HepG2 (cell line): ENCODE data around the gene RFX2. TPM values are rescaled to one million over a fixed set of nuclear protein-coding genes. Genes with fewer than 3 reads are reported as not detected.

Experiments used
- ATAC-seq: fragments of 200-7000 bp; cut with Tn5 transposase; 3 replicates; pipeline ENCODE4 v1.9.1; 2020; ENCODE audit warnings: mild to moderate bottlenecking, moderate library complexity
- BruUV-seq: library from RNA; stranded (reverse); fragments of 400-500 nt; replicated peaks from 2 replicates; lab custom pipeline; 2021; lab: Mats Ljungman, UMichigan
- CTCF ChIA-PET: fragments of 300-600 bp; formaldehyde crosslinking; extraction: SDS; loops from one replicate; lab custom pipeline; 2021; ENCODE audit warnings: low total read pairs, inconsistent platforms, low intra/inter-chr PET ratio; lab: Yijun Ruan, JAX
- POLR2A ChIA-PET: fragments of 350-600 bp; sonication (Branson Sonifier 250); formaldehyde crosslinking; loops from one replicate; lab custom pipeline; 2020; ENCODE audit warnings: antibody characterized with exemption, inconsistent platforms; lab: Yijun Ruan, JAX
- DNase-seq: peaks from one replicate; pipeline ENCODE4 v3.0.0-alpha.2; 2015; ENCODE audit warnings: low spot score
- FAIRE-seq: peaks from 3 replicates; lab custom pipeline; 2011; peaks lifted over from hg19 to GRCh38; lab: Jason Lieb, UNC
- H2AFZ ChIP-seq: one replicate; pipeline ENCODE4 v1.6.1; 2011; ENCODE audit warnings: low read length, inconsistent platforms
- H3K27ac ChIP-seq: fragments of 300-600 bp; 3 replicates; pipeline ENCODE4 v1.8.0; 2011; ENCODE audit warnings: mixed run types, mild to moderate bottlenecking, mixed read lengths, low read length, inconsistent platforms; ENCODE audit not compliant: insufficient read depth; ENCODE audit errors: extremely low read length
- H3K27me3 ChIP-seq, 2 experiments: fragments of 200-600 bp in 1 of 2; 2 replicates in 1 of 2; 3 replicates in 1 of 2; pipeline versions ENCODE4 v1.6.0 to v1.8.0; 2011; ENCODE audit warnings: low read length in 2 of 2, mild to moderate bottlenecking in 2 of 2, moderate library complexity in 2 of 2, inconsistent platforms in 1 of 2; ENCODE audit not compliant: insufficient read depth in 2 of 2, control insufficient read depth in 1 of 2
- H3K36me3 ChIP-seq, 2 experiments: fragments of 200-600 bp in 1 of 2; replicated peaks in 1 of 2; 2 replicates in 1 of 2; 3 replicates in 1 of 2; pipeline versions ENCODE4 v1.5.1 to v1.8.0; 2011; ENCODE audit warnings: low read length in 2 of 2, inconsistent platforms in 1 of 2; ENCODE audit not compliant: insufficient read depth in 2 of 2, control insufficient read depth in 1 of 2
- H3K4me1 ChIP-seq: 2 replicates; pipeline ENCODE4 v1.5.1; 2012; ENCODE audit warnings: low read length, inconsistent platforms; ENCODE audit not compliant: insufficient read depth
- H3K4me2 ChIP-seq: 2 replicates; pipeline ENCODE4 v1.6.0; 2011; ENCODE audit warnings: low read depth, low read length, inconsistent platforms
- H3K4me3 ChIP-seq, 3 experiments: fragments of 200-600 bp in 1 of 3; sonication (generic), shearing (Covaris generic) in 1 of 3; replicated peaks in 1 of 3; 2 replicates each; pipeline ENCODE4 v1.5.1; 2011 to 2016; ENCODE audit warnings: low read length in 3 of 3, inconsistent platforms in 2 of 3, low read depth in 2 of 3, mild to moderate bottlenecking in 2 of 3, control low read depth in 1 of 3, mixed read lengths in 1 of 3; ENCODE audit not compliant: insufficient read depth in 1 of 3
- H3K79me2 ChIP-seq: one replicate; pipeline ENCODE4 v1.6.1; 2011; ENCODE audit warnings: low read length, inconsistent platforms; ENCODE audit not compliant: insufficient read depth
- H3K9ac ChIP-seq: 2 replicates; pipeline ENCODE4 v1.6.0; 2011; ENCODE audit warnings: mild to moderate bottlenecking, low read depth, low read length, inconsistent platforms; ENCODE audit not compliant: insufficient read depth
- H3K9me3 ChIP-seq: 2 replicates; pipeline ENCODE4 v1.5.1; 2012; ENCODE audit warnings: mild to moderate bottlenecking, low read length
- H4K20me1 ChIP-seq: 2 replicates; pipeline ENCODE4 v1.6.0; 2011; ENCODE audit warnings: inconsistent platforms, mild to moderate bottlenecking, low read length, moderate library complexity; ENCODE audit not compliant: insufficient read depth
- FOXO4 ChIP-seq: sonication (generic); formaldehyde crosslinking; conservative IDR thresholded peaks from 2 replicates; pipeline ENCODE4 v1.8.1; 2023; ENCODE audit warnings: missing genetic modification reagents
- IKZF5 ChIP-seq: IDR thresholded peaks from 2 replicates; pipeline ENCODE4 v1.6.1; 2018; ENCODE audit warnings: missing genetic modification reagents, mild to moderate bottlenecking, missing compliant biosample characterization
- KDM6A ChIP-seq: IDR thresholded peaks from 2 replicates; pipeline ENCODE4 v1.6.1; 2016; ENCODE audit warnings: low read depth
- SKI ChIP-seq: fragments of 450-650 bp; IDR thresholded peaks from one replicate; pipeline ENCODE4 v1.6.1; 2018; ENCODE audit warnings: mild to moderate bottlenecking; ENCODE audit not compliant: partially characterized antibody
- ZNF510 ChIP-seq: sonication (generic); formaldehyde crosslinking; IDR thresholded peaks from 2 replicates; pipeline ENCODE4 v1.4.0; 2020; ENCODE audit warnings: low read depth, mild to moderate bottlenecking, missing genetic modification reagents
- ZNF550 ChIP-seq: sonication (generic); formaldehyde crosslinking; IDR thresholded peaks from 2 replicates; pipeline ENCODE4 v1.4.0; 2020; ENCODE audit warnings: mild to moderate bottlenecking, missing genetic modification reagents, borderline replicate concordance
- WGBS: methylation state at CpG from one replicate; pipeline ENCODE4 v1.1.6; 2017; ENCODE audit warnings: low lambda C conversion rate; 5-methylcytosine and 5-hydroxymethylcytosine counted together
- in situ Hi-C: cut with HindIII; loops from 2 replicates; pipeline ENCODE4 v1.10.0; 2017; ENCODE audit warnings: low pct_unique_long_range_greater_than_20kb; ENCODE audit not compliant: extremely low pct_ligation_motif_present
- intact Hi-C: fragments of 100-400 bp; cut with micrococcal nuclease; formaldehyde crosslinking; loops from one replicate; pipeline ENCODE4 v1.10.0; 2022; ENCODE audit not compliant: unreplicated experiment
- polyA plus RNA-seq, 8 experiments: library from polyadenylated mRNA; depleted of rRNA in 3 of 8; stranded (reverse) in 7 of 8; unstranded in 1 of 8; fragments of >200 nt; fragmentation: Illumina TruSeq in 4 of 8; extraction: Trizol in 4 of 8; gene quantifications; 2 replicates each; pipeline versions ENCODE4 v1.2.1 to v1.2.3, GENCODE V29; 2011 to 2016; ENCODE audit warnings: low read depth in 4 of 8, missing spikeins in 1 of 8, mixed read lengths in 1 of 8; ENCODE audit not compliant: insufficient read depth in 1 of 8
- total RNA-seq, 5 experiments: library from RNA; depleted of rRNA; stranded (reverse); fragments of >200 nt; fragmentation: Illumina TruSeq; extraction: Trizol; gene quantifications; 2 replicates each; pipeline ENCODE4 v1.2.3, GENCODE V29; 2016; ENCODE audit warnings: low read depth in 1 of 5

Gene RFX2
- total and polyA plus RNA-seq, 2 of the 13 experiments (the other 11 are each of a cell fraction or from before 2014, with no cell fraction given): 2.8 to 3.3 TPM

- POLR2A ChIA-PET: no interaction called here
Observed at GRCh38 chr19:5996623-5997320, 113.5 kb downstream of the RFX2 start.

More at GRCh38 chr19:5996623-5997320, 113.5 kb downstream of the RFX2 start:
- no TSS peak for BruUV-seq
- Histone ChIP-seq H4K20me1 (no peaks in the 10 kb centered on the region), H3K36me3 (no peaks in the 10 kb centered on the region), H3K27me3 (peaks cover 0 to 11% of the 10 kb centered on the region in 2 experiments; a peak in 3 of 5 replicates), H3K27ac (no peak overlapping the region), H3K79me2 (no peaks in the 10 kb centered on the region), H3K4me3 (no peak overlapping the region), H2AFZ (no peak overlapping the region), H3K4me1 (peaks cover 25% of the 10 kb centered on the region), H3K9me3 (no peaks in the 10 kb centered on the region), H3K4me2 (no peak overlapping the region), H3K9ac (no peak overlapping the region)
- no peak for ATAC-seq
- intact Hi-C loops (no loop called here), in situ Hi-C loops (no loop called here)
- DNase-seq: no peak
- FAIRE-seq: no peak
- WGBS: 75% methylated on average over 28 of the region's 37 CpGs
- CTCF ChIA-PET: interaction anchor here (1.6 kb wide), 1 partner anchor 25 kb away, joined by 14 read pairs; no protein-coding TSS in a partner anchor
- no peak for TF ChIP-seq KDM6A
- no peak for TF ChIP-seq FOXO4 (CRISPR knock-in tag)
- TF ChIP-seq SKI: no peak
- no peak for TF ChIP-seq ZNF550 (CRISPR knock-in tag)
- no peak for TF ChIP-seq ZNF510 (CRISPR knock-in tag)
- no peak for TF ChIP-seq IKZF5
